SK-N-SH (cell line): Measurements from ENCODE around the gene CPHXL2.
A peak's percentile ranks its signal among the peaks of the same experiment; 100 is the strongest.

Experiments used
- ELF1 ChIP-seq: IDR thresholded peaks from 2 replicates; pipeline ENCODE4 v1.4.0; 2012
- EP300 ChIP-seq, 2 experiments: IDR thresholded peaks; 2 replicates each; pipeline versions ENCODE4 v1.4.0 to v1.6.1; 2012; ENCODE audit warnings: borderline replicate concordance in 1 of 2, low read depth in 1 of 2, low read length in 1 of 2
- JUND ChIP-seq: IDR thresholded peaks from 2 replicates; pipeline ENCODE4 v1.4.0; 2012
- POLR2AphosphoS5 ChIP-seq: IDR thresholded peaks from 2 replicates; pipeline ENCODE4 v1.6.1; 2012; ENCODE audit warnings: low read depth, low read length
- RAD21 ChIP-seq: IDR thresholded peaks from 2 replicates; pipeline ENCODE4 v1.6.1; 2012; ENCODE audit warnings: mild to moderate bottlenecking, low read length
- RCOR1 ChIP-seq: fragments of 150-350 bp; IDR thresholded peaks from 2 replicates; pipeline ENCODE4 v1.6.1; 2017; ENCODE audit warnings: antibody characterized with exemption, low read length
- TF ChIP-seq, protein P1 (sequence below): IDR thresholded peaks from 2 replicates; pipeline ENCODE4 v1.6.1; 2012; ENCODE audit warnings: mild to moderate bottlenecking, low read depth, low read length, moderate library complexity
- TF ChIP-seq, protein P2 (sequence below): fragments of 200-600 bp; sonication (generic); IDR thresholded peaks from 2 replicates; pipeline ENCODE4 v1.6.1; 2017; ENCODE audit warnings: antibody characterized with exemption, mild to moderate bottlenecking, moderate library complexity
- TF ChIP-seq, protein P3 (sequence below): IDR thresholded peaks from 2 replicates; pipeline ENCODE4 v1.4.0; 2012; ENCODE audit warnings: low read depth
- TF ChIP-seq, protein P4 (sequence below): IDR thresholded peaks from 2 replicates; pipeline ENCODE4 v1.4.0; 2012; ENCODE audit warnings: low read depth, borderline replicate concordance

DNA sequence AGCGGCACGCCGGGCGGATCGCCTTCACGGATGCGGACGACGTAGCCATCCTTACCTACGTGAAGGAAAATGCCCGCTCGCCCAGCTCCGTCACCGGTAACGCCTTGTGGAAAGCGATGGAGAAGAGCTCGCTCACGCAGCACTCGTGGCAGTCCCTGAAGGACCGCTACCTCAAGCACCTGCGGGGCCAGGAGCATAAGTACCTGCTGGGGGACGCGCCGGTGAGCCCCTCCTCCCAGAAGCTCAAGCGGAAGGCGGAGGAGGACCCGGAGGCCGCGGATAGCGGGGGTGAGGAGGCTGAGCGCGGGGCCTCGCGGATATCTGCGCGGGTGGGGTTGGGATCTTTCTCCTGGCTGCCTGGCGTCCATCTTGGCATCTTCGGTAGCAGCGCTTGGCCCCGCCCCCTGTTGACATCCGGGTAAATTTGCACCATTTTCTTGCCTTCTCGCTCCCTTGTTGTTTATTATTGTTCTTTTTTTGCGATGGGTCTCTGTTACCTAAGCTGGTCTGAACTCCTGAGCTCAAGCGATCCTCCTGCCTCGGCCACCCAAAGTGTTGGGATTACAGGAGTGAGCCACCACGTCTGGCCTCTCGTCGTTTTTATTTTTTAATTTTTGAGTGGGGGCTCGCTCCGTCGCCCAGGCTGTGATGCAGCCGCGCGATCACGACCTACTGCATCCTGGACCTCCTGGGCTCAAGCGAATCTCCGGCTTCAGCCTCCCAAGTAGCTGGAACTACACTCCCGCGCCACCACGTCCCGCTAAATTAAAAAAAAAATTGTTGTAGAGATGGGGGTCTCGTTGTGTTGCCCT lies 28.3 kb downstream of the CPHXL2 start:
- TF ChIP-seq RAD21 (no peak), JUND (no peak), RCOR1 (no peak), ELF1 (no peak), EP300 (IDR thresholded peaks at IDR 0.05; ENCODE audit: borderline replicate concordance in 1 of 2, low read depth in 1 of 2, low read length in 1 of 2) (no peak), POLR2AphosphoS5 (peak; percentile 52; the same call in 1 of the 2 replicates)
- TF ChIP-seq, protein P1, sequence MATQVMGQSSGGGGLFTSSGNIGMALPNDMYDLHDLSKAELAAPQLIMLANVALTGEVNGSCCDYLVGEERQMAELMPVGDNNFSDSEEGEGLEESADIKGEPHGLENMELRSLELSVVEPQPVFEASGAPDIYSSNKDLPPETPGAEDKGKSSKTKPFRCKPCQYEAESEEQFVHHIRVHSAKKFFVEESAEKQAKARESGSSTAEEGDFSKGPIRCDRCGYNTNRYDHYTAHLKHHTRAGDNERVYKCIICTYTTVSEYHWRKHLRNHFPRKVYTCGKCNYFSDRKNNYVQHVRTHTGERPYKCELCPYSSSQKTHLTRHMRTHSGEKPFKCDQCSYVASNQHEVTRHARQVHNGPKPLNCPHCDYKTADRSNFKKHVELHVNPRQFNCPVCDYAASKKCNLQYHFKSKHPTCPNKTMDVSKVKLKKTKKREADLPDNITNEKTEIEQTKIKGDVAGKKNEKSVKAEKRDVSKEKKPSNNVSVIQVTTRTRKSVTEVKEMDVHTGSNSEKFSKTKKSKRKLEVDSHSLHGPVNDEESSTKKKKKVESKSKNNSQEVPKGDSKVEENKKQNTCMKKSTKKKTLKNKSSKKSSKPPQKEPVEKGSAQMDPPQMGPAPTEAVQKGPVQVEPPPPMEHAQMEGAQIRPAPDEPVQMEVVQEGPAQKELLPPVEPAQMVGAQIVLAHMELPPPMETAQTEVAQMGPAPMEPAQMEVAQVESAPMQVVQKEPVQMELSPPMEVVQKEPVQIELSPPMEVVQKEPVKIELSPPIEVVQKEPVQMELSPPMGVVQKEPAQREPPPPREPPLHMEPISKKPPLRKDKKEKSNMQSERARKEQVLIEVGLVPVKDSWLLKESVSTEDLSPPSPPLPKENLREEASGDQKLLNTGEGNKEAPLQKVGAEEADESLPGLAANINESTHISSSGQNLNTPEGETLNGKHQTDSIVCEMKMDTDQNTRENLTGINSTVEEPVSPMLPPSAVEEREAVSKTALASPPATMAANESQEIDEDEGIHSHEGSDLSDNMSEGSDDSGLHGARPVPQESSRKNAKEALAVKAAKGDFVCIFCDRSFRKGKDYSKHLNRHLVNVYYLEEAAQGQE = no peak
- TF ChIP-seq, protein P2, sequence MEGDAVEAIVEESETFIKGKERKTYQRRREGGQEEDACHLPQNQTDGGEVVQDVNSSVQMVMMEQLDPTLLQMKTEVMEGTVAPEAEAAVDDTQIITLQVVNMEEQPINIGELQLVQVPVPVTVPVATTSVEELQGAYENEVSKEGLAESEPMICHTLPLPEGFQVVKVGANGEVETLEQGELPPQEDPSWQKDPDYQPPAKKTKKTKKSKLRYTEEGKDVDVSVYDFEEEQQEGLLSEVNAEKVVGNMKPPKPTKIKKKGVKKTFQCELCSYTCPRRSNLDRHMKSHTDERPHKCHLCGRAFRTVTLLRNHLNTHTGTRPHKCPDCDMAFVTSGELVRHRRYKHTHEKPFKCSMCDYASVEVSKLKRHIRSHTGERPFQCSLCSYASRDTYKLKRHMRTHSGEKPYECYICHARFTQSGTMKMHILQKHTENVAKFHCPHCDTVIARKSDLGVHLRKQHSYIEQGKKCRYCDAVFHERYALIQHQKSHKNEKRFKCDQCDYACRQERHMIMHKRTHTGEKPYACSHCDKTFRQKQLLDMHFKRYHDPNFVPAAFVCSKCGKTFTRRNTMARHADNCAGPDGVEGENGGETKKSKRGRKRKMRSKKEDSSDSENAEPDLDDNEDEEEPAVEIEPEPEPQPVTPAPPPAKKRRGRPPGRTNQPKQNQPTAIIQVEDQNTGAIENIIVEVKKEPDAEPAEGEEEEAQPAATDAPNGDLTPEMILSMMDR = no peak
- TF ChIP-seq, protein P3, sequence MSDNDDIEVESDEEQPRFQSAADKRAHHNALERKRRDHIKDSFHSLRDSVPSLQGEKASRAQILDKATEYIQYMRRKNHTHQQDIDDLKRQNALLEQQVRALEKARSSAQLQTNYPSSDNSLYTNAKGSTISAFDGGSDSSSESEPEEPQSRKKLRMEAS = peak; percentile 7; the same call in 1 of the 2 replicates
- TF ChIP-seq, protein P4, sequence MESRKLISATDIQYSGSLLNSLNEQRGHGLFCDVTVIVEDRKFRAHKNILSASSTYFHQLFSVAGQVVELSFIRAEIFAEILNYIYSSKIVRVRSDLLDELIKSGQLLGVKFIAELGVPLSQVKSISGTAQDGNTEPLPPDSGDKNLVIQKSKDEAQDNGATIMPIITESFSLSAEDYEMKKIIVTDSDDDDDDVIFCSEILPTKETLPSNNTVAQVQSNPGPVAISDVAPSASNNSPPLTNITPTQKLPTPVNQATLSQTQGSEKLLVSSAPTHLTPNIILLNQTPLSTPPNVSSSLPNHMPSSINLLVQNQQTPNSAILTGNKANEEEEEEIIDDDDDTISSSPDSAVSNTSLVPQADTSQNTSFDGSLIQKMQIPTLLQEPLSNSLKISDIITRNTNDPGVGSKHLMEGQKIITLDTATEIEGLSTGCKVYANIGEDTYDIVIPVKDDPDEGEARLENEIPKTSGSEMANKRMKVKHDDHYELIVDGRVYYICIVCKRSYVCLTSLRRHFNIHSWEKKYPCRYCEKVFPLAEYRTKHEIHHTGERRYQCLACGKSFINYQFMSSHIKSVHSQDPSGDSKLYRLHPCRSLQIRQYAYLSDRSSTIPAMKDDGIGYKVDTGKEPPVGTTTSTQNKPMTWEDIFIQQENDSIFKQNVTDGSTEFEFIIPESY = no peak
